ENCODE measurements around the gene NID2.

The NID2 gene

DNA sequence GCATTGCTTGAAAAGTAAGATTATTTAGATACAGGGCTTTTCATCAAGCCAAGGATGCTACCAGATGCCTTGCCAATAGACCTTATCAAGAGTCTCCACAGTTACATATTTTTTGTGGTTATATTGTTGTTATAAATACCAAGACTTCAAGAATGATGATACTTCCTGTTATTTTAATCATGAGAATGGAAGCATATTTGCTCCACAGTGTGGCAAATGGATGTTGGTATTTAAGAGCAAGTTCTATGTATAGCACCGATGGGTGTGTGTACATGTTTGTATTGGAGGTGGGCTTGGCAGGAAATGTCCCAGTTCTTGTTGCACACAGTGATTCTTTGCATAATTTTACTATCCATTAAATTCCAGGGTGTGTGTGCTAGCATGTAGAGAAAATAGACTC lies 4.4 kb upstream of the NID2 start:
- peaks cover 6% of the 10 kb centered on the region for H3K9me3 Mint-ChIP-seq (ENCODE audit: low read depth)
- H3K36me3 Mint-ChIP-seq = peaks cover 4% of the 10 kb centered on the region
- H3K27ac Mint-ChIP-seq = no peak overlapping the region
- H3K27me3 Mint-ChIP-seq = peaks cover 15% of the 10 kb centered on the region
- no peak overlapping the region for H3K4me3 Mint-ChIP-seq
- H3K4me1 Mint-ChIP-seq (ENCODE audit: low read depth) = peaks cover 17% of the 10 kb centered on the region

DNA sequence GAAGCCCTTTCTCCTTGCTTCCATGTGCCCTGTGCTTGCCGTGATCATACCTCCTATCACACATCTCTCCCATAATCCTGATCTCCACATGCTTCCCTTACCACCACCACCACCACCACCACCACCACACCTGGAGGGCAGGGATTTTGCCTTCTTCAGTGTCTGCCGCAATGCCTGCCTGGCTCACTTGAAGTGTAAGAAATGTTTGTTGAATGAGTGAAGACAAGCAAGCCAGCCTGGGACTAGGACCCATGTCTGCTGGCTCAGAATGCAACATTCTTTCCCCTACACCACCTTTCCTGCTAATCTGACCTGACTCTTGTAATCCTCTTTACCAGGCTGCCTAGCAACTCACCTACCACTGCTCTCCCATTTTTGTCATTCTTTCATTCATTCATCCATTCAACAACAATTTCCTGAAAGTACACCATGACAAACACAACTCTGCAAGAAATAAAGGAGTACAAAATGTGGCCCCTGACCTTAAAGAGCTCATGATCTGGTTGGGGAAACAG lies 3.5 kb upstream of the NID2 start:
- no peak overlapping the region for H3K27ac Mint-ChIP-seq
- H3K4me1 Mint-ChIP-seq (ENCODE audit: low read depth) = peaks cover 26% of the 10 kb centered on the region
- peaks cover 19% of the 10 kb centered on the region for H3K27me3 Mint-ChIP-seq
- H3K4me3 Mint-ChIP-seq = no peak overlapping the region
- peaks cover 4% of the 10 kb centered on the region for H3K36me3 Mint-ChIP-seq
- peaks cover 6% of the 10 kb centered on the region for H3K9me3 Mint-ChIP-seq (ENCODE audit: low read depth)

DNA sequence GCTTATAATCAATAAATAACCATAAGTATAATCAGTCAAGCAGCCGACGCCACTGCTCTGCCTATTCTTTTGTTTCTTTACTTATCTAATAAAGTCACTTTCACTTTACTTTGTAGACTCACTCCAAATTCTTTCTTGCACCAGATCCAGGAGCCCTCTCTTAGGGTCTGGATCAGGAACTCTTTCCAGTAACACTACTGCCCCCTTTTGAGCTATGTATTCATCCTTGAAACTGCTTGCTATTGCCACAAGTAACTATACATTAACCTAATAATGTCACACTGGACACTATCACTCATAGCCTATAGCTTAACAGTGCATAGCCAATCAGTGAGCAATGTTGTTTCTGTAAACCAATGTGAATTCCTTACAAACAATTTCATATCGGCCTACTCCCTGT lies 2.8 kb upstream of the NID2 start:
- peaks cover 6% of the 10 kb centered on the region for H3K9me3 Mint-ChIP-seq (ENCODE audit: low read depth)
- H3K4me1 Mint-ChIP-seq (ENCODE audit: low read depth) = peaks cover 28% of the 10 kb centered on the region
- H3K27ac Mint-ChIP-seq = no peak overlapping the region
- H3K36me3 Mint-ChIP-seq = peaks cover 4% of the 10 kb centered on the region
- peaks cover 23% of the 10 kb centered on the region for H3K27me3 Mint-ChIP-seq
- H3K4me3 Mint-ChIP-seq = no peak overlapping the region

DNA sequence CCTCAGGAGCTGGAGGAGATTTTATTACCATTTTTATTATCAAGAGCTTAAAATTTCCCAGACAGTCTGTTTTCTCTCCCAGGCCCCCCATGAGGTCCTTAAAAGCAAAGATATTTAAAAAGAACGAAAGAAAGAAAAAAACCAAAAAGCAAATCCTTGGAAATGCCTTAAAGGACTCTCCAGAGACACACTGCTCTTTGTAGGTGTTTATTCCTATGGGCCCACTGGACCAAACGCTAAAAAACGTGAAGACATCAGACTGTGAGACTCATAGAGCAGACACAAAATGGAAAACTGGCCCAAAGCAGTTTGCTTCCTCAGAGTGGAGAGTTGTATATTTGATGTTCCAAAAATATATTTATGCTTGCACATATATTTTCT lies 1.2 kb upstream of the NID2 start:
- Mint-ChIP-seq H3K27ac (no peak overlapping the region), H3K4me3 (peak overlapping the region; percentile 72), H3K36me3 (peaks cover 4% of the 10 kb centered on the region), H3K27me3 (peaks cover 27% of the 10 kb centered on the region), H3K9me3 (ENCODE audit: low read depth) (peaks cover 6% of the 10 kb centered on the region), H3K4me1 (ENCODE audit: low read depth) (peaks cover 28% of the 10 kb centered on the region)

DNA sequence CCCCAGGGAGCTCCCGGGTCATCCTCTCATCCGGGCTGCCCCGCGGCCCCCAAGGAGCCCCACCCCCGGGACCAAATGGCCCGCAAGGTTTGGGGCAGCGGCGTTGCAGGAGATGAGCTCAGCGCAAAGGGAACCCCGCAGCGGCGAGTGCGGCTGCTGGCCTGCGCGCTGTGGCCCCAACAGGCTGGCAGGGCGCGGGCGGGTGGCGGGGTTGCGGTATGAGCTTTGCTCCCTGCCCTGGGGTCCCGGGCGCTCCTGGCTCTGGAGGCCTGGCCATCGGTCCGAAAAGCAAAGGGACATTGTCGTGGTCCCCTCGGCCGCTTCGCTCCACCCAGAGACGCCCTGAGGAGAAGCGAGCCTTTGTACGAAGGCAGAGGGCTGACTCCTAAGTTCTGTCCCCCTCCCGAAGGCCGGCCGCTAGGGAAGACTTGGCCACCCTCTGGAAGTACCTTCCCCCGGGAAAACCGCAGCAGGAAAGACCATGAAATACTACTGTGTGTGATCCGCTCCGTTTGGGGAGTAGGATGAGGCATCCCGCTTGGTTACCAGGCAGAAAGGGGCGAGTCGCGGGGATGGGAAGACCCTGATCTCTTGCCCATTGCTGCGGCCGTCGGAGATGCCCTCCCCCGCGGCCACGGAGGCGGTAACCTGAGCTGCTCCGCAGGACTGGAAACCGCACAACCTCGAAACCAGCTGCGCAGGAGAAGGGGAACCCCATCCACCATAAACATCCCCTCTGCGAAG lies 620 bp upstream of the NID2 start:
- H3K9me3 Mint-ChIP-seq (ENCODE audit: low read depth) = peaks cover 6% of the 10 kb centered on the region
- peaks cover 4% of the 10 kb centered on the region for H3K36me3 Mint-ChIP-seq
- H3K4me3 Mint-ChIP-seq = peak overlapping the region; percentile 72

DNA sequence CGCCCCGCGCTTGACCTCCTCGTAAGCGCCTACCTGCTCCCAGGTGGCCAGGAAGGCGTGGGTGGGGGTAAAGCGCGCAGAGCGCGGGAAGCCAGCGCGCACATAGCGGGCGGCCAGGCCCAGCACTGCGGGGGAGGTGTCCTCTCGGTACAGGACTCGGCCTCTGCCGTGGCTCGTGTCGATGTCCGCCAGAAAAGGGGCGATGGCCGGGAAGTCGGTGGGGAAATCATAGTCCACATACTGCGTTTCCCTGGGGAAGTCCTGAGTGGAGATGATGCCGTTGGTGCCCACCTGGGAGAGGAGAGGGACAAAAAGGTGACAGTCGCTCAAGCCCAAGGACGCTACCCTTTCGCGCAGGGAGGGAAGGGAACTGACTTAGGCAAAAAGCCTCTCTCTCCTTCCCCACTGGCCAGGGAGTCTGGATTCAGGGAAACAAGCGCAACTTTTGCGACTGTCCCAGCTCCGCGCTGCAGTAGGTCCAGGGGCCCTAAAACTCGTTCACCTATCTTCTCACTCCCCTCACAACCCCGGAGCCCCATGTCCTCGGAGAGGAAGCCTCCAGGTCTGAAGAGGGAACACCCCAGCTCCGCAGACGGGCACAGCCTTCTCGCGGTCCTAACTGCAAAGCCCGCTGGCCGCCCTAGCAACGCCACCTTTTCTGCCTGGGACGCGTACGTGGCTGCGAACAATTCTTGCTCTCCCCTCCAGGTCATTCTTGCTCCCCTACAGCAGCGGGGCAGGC lies 815 bp downstream of the NID2 start:
- Mint-ChIP-seq H3K4me3 (peak overlapping the region; percentile 65), H3K27ac (no peak overlapping the region), H3K4me1 (ENCODE audit: low read depth) (peaks cover 24% of the 10 kb centered on the region), H3K9me3 (ENCODE audit: low read depth) (no peaks in the 10 kb centered on the region), H3K27me3 (peaks cover 27% of the 10 kb centered on the region), H3K36me3 (no peaks in the 10 kb centered on the region)

More for the DNA sequence above, 620 bp upstream of the NID2 start:
- H3K27ac Mint-ChIP-seq = no peak overlapping the region
- H3K4me1 Mint-ChIP-seq (ENCODE audit: low read depth) = peaks cover 28% of the 10 kb centered on the region
- H3K27me3 Mint-ChIP-seq = peaks cover 27% of the 10 kb centered on the region

DNA sequence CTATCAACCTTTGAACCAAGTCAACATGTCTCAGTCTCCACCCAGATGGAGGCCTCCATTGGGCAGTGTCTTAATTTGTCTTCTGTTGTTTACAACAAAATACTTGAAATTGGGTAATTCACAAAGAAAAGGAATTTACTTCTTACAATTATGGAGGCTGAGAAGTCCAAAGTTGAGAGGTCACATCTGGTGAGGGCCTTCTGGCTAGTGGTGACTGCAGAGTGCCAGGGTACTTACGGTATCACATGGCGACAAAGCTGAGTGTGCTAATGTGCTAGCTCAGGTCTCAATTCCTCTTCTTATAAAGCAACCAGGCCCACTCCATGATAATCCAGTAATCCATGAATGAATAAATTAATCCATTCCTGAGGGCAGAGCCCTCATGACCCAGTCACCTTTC lies 4.7 kb downstream of the NID2 start:
- Mint-ChIP-seq H3K27ac (no peak overlapping the region), H3K36me3 (no peaks in the 10 kb centered on the region), H3K4me3 (no peak overlapping the region), H3K27me3 (peaks cover 15% of the 10 kb centered on the region), H3K4me1 (ENCODE audit: low read depth) (peaks cover 14% of the 10 kb centered on the region), H3K9me3 (ENCODE audit: low read depth) (no peaks in the 10 kb centered on the region)

DNA sequence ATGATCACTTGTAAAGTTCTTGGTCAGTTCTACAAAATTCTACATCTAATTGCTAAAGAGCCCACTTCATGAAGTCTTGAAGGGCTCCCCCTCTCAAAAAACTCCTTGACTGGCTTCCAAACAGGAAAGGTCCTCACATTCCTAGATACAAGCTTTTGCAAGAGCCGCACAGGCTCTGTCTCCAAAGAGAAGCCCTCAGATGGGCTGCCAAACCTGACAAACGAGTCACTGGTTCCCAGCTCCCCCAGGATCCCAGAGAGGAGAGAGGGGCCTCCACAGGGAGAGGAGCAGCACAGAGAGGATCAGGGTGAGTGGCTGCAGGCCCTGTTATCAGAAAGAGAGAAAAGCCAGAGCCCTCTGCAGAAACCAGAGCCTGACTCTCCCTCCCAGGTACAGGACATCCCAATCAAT lies 5.8 kb downstream of the NID2 start:
- no peak overlapping the region for H3K4me3 Mint-ChIP-seq
- peaks cover 15% of the 10 kb centered on the region for H3K27me3 Mint-ChIP-seq
- H3K4me1 Mint-ChIP-seq (ENCODE audit: low read depth) = peaks cover 8% of the 10 kb centered on the region
- no peaks in the 10 kb centered on the region for H3K36me3 Mint-ChIP-seq
- no peak overlapping the region for H3K27ac Mint-ChIP-seq
- H3K9me3 Mint-ChIP-seq (ENCODE audit: low read depth) = no peaks in the 10 kb centered on the region

DNA sequence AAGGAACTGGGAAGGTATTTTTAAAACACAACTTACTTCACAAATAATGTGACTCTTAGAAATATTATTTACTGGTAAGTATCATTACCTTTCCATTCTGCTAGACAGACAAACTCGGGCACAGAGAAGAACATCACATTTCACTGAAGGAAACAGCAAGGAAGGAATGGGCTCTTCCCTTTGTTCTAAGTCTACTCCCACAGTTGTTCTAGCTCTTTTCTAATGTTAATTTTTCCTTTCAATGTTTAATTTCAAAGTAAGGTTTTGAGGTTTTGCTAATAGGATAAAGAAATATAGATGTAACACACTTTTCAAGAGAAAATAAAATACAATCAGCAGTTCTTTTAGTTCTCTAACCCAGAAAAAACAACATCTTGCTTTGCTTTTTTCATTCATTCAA lies 7.0 kb downstream of the NID2 start:
- H3K9me3 Mint-ChIP-seq (ENCODE audit: low read depth) = no peaks in the 10 kb centered on the region
- H3K27ac Mint-ChIP-seq = no peak overlapping the region
- no peaks in the 10 kb centered on the region for H3K36me3 Mint-ChIP-seq
- no peaks in the 10 kb centered on the region for H3K4me1 Mint-ChIP-seq (ENCODE audit: low read depth)
- H3K27me3 Mint-ChIP-seq = peaks cover 9% of the 10 kb centered on the region
- H3K4me3 Mint-ChIP-seq = no peak overlapping the region

DNA sequence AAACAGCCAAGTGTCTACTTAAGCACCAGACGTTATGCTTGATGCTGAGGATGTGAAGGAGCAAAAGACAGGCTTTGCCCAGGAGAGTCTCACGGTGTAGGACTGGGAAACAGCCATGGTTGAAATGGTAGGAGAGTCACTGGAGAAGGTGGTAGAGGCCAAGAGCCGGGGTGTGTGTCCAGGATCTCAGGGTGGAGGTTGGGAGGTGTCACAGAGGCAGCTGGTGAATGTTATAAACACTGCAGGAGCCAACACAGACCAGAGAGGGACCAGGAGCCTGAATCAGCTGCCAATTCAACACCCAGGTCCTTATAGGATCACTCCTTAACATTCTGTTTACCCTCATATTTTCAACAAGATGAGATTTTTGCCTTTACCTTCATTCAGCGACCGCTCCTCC lies 7.5 kb downstream of the NID2 start:
- peaks cover 6% of the 10 kb centered on the region for H3K27me3 Mint-ChIP-seq
- no peaks in the 10 kb centered on the region for H3K36me3 Mint-ChIP-seq
- no peak overlapping the region for H3K27ac Mint-ChIP-seq

DNA sequence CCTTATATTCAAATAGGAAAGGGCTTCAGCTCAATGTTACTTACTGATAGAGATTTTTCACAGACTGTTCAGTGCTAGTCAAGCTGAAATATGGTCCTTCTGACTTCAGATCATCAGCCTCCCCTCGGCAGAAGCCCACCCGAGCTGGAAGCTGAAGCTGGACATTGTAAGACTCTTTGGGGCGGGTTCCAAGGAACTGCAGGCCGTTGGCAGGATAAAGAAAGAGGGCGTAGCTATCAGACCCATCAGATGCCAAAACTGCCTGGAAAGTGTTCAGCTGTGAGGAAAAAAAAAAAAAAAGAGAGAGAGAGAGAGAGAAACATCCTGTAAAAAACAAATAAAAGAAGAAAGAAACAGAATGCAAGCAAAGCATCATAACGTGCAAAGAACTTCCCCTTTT lies 8.8 kb downstream of the NID2 start:
- no peak overlapping the region for H3K4me3 Mint-ChIP-seq
- H3K27me3 Mint-ChIP-seq = peaks cover 3% of the 10 kb centered on the region
- no peaks in the 10 kb centered on the region for H3K9me3 Mint-ChIP-seq (ENCODE audit: low read depth)
- no peaks in the 10 kb centered on the region for H3K4me1 Mint-ChIP-seq (ENCODE audit: low read depth)
- no peaks in the 10 kb centered on the region for H3K36me3 Mint-ChIP-seq
- H3K27ac Mint-ChIP-seq = no peak overlapping the region

More for the DNA sequence above, 7.5 kb downstream of the NID2 start:
- H3K9me3 Mint-ChIP-seq (ENCODE audit: low read depth) = no peaks in the 10 kb centered on the region
- H3K4me1 Mint-ChIP-seq (ENCODE audit: low read depth) = no peaks in the 10 kb centered on the region
- no peak overlapping the region for H3K4me3 Mint-ChIP-seq

DNA sequence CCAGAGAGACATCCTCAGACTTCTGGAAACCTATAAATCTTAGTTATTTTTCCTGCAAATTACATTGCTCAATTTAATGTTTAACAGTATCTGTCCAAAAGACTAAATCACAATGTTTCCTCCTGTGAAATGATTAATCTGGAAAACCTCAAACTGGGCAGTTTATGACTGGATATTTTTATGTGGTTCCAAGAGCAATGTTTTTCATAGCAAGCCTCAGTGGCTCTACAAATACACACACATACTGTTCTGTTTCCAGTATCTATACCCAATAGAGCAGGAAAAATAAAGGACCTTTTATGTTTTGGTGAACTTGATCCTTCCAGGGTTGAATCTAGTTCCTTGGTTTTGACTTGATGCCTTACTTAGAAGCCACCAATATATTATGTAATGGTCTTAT lies 9.2 kb downstream of the NID2 start:
- Mint-ChIP-seq H3K4me1 (ENCODE audit: low read depth) (no peaks in the 10 kb centered on the region), H3K4me3 (no peak overlapping the region), H3K36me3 (no peaks in the 10 kb centered on the region), H3K27ac (no peak overlapping the region), H3K27me3 (peaks cover 5% of the 10 kb centered on the region), H3K9me3 (ENCODE audit: low read depth) (no peaks in the 10 kb centered on the region)

DNA sequence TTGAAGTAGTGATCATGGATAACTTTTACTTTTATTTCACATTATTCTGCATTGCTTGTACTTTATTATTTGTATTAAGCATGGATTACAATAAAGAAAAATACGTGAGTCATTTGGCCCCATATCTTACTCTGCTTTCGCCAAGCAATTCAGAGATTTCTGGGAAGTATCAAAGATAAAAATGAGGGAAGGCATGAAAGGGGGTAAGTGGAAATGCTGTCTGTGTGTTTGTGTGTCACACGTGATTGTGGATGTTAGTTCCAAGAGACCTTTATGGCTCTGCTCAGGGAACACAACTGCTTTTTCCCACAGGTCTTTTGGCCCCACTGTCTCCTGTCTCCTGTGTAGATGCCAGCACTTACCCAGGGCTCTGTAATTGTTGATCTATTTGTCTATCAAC lies 10.5 kb downstream of the NID2 start:
- Mint-ChIP-seq H3K4me1 (ENCODE audit: low read depth) (no peaks in the 10 kb centered on the region), H3K9me3 (ENCODE audit: low read depth) (no peaks in the 10 kb centered on the region), H3K27ac (no peak overlapping the region), H3K27me3 (peaks cover 8% of the 10 kb centered on the region), H3K36me3 (no peaks in the 10 kb centered on the region), H3K4me3 (no peak overlapping the region)

DNA sequence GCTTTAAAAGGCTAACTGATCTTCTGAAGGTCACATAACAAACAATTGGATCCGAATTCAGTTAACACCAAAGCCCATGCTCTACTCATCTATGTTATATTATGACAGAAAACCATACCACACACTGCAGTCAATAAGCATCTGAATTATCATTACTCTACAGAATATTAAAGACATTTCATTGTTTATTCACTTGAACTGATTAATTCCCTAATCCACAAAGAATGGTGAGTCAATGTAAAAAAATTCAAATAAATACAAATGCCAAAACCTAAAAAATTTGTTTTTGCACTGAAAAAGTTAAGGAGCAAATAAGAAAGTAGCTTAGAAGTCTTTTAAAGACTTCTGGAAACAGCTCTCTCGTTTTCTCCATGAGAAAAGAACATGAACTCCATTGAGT lies 13.7 kb downstream of the NID2 start:
- Mint-ChIP-seq H3K27ac (no peak overlapping the region), H3K9me3 (ENCODE audit: low read depth) (no peaks in the 10 kb centered on the region), H3K4me1 (ENCODE audit: low read depth) (no peaks in the 10 kb centered on the region), H3K27me3 (peaks cover 5% of the 10 kb centered on the region), H3K36me3 (no peaks in the 10 kb centered on the region), H3K4me3 (no peak overlapping the region)

DNA sequence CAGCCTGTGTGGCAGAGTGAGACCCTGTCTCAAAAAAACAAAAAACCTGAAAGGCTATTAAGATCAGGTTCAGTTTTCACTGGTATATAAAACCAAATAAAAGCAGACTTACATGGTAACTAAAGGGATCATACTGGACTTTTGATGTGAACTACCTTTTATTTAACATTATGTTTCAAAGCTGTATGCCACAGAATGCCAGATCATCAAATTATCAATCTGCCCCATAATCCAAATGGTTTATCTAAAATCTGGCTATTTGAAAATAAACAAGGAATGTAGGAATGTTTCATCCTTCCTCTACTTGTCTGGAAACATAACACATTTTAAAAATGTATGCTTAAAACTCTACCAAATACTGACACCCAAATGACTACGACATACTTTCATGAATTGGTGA lies 14.2 kb downstream of the NID2 start:
- Mint-ChIP-seq H3K9me3 (ENCODE audit: low read depth) (no peaks in the 10 kb centered on the region), H3K36me3 (no peaks in the 10 kb centered on the region), H3K4me3 (no peak overlapping the region), H3K4me1 (ENCODE audit: low read depth) (no peaks in the 10 kb centered on the region), H3K27ac (no peak overlapping the region), H3K27me3 (peaks cover 5% of the 10 kb centered on the region)

Measured in activated naive CD8-positive, alpha-beta T cell (primary cell).